HG03095 (cell line): ENCODE measurements around the gene ATP5F1D.

ENCODE experiments used
- ATAC-seq: cut with Tn5 transposase; IDR thresholded peaks from one replicate; pipeline ENCODE4 v1.9.1; 2021; ENCODE audit warnings: moderate library complexity; ENCODE audit not compliant: unreplicated experiment

The ATP5F1D gene

GRCh38 chr19:1256646-1257474, 15.3 kb downstream of the ATP5F1D start:
- no peak for ATAC-seq

GRCh38 chr19:1257475-1258162, 16.1 kb downstream of the ATP5F1D start:
- no peak for ATAC-seq

DNA sequence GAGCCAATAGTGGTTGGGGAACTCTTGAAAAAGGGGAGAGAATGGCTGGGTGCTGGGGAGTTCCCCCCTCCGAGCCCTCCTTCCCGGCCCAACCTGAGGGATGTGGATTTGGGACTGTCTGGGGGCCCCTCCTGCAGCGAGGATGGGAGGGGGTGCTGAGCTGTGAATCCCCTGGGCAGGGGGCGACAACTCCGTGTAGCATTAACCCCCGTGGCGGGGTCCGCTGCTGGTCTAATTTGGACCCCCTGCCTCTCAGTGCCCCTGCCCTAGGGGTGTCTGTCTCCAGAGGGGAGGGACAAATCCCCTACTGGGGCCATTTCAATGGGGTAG, 16.6 kb downstream of the ATP5F1D start:
- ATAC-seq = no peak

DNA sequence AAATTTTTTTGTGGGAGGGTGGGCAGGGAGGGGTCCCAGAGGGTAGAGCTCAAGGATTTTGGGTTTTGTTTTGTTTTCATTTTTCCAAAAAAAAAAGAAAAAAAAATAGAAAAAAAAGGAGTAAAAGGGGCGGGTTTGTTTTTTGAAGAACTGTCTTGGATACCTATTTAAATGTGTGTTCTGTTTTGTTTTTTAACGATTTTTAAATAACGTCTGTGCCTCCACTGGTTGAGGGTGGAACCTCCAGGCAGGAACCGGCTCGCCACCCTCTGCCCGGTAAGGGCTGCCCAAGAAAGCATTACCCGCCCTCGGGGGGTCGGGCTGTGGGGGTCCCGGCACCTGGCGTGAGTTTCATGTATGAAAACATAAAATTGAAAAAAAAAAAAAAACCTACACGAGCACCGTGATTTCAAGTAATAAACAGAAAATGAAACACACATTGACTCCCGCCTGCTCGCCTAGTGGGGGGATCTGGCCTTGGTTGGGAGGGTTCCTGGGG, 17.2 kb downstream of the ATP5F1D start:
- ATAC-seq = no peak

DNA sequence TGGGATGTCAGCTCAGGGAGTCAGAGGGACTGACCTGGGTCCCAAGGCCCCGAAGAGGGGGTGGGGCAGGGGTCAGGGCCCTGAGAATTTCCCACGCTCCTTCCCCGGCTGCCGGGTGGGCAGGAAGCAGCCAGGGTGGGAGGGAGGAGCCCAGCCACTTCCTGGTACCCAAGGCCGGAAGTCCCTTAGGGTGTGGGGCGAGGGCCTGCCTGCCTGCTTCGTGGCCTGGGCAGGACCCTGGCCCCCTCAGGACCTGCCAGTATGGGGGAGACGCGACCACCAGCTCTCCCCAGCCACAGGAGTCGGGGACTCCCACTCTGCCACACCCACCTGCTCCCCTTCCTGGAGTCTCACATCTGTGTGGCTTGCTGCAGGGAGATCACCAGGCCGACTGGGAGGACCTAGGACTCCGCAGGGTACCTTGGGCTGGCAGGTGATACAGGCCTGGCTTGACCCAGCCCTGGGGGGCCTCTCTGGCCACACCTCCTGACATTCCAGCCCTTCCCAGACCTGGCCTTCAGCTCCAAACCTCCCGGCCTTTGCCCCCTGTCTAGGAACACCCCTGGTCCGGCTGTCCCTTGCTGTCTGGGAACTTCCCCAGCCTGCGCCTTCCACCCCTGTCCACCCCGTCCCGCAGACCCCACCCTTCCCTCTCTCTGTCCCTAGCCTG, 17.8 kb downstream of the ATP5F1D start:
- ATAC-seq = no peak

- ATAC-seq = peak; percentile 2
Observed at GRCh38 chr19:1259876-1260748, 18.6 kb downstream of the ATP5F1D start.

- peak; percentile 45 for ATAC-seq
Observed at GRCh38 chr19:1260749-1261537, 19.4 kb downstream of the ATP5F1D start.

DNA sequence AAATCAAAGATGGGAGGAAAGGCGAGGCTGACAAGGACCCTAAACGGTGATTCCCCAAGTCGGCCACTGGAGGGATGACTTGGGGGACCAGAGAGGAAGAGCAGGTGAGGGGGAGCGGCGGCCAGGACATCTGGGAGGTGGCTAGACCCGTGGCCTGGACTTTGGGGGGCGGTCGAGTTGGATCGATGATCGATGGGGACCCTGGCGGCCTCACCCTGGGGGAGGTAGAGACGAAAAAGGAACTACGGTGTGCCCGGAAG, 19.9 kb downstream of the ATP5F1D start:
- ATAC-seq = no peak

DNA sequence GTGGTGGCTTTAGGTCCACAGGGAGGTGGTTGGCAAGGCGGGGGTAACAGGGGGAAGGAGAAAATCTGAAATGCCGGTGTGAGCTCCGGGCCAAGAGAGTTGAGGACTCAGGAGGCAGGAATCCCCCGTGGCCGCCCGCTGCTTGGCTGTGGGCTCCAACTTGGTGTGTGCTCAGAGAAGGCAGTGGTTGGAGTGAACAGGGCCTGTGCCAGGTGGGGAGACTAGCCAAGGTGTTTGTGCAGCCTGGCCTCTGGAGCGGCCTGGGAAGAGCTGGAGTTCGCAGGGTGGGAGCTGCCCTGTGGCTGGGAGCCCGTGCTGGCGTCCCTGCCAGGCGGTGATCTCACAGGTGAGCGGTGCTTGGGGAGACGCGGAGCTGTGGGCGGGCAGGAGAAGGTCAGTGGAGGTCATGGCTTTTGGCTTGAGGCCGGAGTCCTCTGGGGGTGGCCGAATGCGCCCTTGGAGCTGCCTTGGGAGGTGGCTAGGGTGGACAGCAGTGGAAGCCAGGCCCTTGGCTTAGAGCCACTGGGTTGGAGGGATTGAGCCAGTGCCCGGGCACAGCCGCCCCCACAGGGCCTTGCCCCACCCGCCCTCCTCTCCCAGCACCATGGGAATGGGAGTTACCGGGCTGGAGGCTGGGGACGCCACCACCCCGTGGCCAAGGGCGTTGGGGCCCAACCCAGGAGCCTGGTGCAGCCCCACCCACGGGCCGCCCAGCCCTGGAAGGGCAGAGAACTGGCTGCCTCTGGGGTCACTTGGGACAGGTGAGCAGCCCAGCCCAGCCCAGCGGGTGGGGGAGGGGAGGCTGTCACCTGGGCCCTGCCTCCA, 20.5 kb downstream of the ATP5F1D start:
- ATAC-seq = no peak

GRCh38 chr19:1262623-1263123, 21.1 kb downstream of the ATP5F1D start:
- no peak for ATAC-seq

- ATAC-seq = no peak
Observed at GRCh38 chr19:1263188-1263587, 21.6 kb downstream of the ATP5F1D start.

- no peak for ATAC-seq
Observed at GRCh38 chr19:1264801-1265614, 23.5 kb downstream of the ATP5F1D start.

DNA sequence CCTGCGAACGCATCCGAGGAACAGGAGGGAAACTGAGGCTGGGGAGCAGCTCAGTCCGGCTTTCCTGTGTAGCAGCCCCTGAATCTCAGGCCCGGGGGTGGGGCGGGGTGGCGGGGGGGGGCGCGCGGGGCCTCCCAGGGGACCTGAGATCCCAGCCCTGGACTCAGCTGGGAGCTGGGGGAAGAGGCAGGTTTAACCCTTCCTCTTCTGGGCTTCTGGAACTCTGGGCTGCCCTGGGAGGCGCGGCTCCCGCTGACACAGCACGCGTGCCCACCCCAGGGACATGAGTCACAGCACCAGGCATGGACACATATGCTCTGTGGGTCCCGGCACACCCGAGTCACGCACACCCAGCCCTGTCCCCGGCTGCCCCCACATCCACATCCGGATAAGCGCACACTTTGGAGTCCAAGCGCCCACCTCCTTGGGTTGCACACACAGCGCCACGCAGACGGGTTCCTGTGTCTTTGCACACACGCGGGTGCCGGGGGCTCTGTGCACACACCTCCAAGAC, 24.1 kb downstream of the ATP5F1D start:
- ATAC-seq = no peak

DNA sequence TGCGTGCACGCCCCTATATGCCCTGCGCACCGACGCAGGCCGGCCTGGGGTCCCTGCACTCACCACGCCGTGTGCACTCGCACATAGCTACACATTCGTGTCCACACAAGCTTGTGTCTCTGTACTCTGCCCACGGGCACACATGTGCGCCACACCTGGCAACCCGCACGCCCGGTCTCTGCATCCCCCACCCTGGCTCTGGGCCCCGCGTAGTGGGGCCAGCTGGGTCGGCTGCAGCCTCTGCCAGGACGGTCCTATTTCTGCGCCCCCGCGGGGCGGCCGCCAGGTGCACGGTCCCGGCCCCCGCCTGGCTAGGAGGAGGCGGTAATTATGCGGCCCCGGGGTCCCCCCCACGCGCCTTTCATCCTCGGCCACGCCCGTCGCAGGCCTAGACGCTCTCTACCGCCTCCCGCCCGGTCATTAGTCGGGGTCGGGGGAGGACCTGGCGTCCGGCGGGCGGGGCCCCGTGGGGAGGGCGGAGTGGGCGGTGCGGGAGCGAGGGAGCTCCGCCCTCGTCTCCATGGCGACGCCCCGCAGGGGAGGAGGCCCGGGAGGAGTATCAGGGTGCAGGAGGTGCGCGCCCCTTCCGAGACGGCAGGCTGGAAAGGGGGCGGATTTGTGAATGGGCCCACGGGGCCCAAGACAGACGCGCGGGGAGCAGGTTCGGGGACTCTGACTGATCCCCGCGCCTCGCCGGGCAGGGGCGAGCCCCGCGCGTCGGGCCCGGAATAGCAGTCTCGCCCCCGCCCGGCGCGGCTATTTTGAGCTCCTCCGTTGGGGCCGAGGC, 24.8 kb downstream of the ATP5F1D start:
- peak; percentile 25 for ATAC-seq

DNA sequence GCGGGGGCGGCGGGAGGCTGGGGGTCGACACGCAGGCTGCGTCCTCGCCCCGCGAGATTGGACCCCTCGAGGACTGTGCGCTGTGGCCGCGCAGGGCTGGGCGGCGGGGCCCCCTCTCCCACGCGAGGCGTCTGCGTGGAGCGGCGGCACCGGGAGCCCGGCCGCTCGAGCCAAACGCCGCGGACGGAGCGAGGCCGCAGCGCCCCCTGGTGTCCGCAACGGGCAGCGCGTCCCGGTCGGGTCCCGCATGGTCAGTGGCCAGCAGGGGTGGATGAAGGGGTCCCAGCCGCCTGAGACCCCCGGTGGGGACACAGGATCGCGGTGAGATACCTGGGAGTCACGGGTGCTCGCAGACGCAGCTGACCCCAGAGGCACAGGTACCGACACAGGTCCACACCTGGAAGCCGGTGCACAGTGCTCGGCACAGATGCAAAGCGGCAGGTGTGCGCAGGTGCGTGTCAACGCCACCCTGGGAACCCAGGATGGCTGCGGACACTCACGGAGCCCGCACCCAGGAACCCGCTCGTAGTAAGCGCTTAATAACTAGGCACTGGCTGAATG, 25.4 kb downstream of the ATP5F1D start:
- peak; percentile 4 for ATAC-seq

DNA sequence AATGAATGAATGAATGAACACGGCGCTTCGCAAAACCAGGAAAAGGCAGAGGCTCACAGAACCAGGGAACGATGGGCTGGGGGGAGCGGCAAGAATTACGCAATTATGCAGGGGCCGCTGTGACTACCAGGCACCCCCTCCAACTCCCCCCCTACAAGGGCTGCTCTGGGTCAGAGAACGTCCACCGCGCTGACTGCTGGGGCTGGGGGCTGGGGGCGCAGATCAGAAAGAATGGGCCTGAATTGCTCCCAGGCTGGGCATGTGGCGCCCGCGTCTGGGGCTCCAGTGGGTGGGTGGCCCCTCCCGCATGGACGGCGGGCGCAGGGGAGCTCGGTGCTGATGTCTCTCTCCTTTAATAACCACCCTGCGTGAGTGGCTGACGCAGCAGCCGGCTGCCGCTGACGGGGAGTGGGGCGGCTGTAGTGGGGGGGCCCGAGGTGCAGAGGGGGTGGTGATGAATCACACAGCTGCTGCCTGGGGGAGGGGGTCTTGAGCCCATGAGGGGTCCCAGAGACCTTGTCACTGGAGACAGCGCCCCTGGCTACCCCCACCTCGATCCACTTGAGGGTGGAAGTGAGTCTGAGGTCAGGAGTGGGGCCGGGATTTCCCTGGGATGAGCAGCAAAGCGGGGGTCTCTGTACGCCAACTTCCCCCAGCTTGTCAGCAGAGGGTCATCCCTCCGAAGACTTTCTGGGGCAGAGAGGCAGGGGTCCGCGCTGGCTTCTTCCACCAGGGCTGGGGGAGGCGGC, 26.1 kb downstream of the ATP5F1D start:
- no peak for ATAC-seq
